ENCODE data around the gene HCAR2.
"Not testable (repeated sequence)": the region's sequence is repeated elsewhere in the genome, so short reads cannot be mapped to it uniquely, and the experiment has no call there.

DNA sequence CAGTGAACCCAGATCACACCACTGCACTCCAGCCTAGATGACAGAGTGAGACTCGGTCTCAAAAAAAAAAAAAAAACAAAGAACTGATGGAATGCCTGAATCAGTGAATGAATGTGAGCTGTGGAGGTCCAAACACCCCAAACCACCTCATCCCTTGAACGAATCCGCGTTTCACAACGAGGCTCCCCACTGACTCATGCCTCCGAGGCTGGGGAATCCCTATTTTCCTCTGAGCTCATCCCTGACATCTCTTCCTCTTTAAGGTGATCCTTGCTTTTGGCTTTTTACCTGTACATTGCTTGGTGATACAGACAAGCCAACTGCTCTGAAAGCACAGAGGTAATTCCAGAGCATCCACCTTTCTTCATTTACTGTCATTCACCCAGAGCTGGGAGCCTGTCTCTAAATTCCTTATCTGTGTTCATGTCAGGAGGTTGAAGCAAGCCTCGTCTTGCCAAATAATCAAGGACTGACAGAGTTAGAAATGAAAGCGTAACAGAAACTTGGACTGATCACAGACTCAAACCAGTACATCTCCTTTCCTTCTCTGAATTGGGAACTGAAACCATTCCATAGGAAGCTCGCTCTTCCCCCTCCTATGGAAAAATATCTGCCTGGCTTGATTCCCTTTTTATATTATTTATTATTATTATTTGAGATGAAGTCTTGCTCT, 3.0 kb downstream of the HCAR2 start:
- TF ChIP-seq, protein P1, sequence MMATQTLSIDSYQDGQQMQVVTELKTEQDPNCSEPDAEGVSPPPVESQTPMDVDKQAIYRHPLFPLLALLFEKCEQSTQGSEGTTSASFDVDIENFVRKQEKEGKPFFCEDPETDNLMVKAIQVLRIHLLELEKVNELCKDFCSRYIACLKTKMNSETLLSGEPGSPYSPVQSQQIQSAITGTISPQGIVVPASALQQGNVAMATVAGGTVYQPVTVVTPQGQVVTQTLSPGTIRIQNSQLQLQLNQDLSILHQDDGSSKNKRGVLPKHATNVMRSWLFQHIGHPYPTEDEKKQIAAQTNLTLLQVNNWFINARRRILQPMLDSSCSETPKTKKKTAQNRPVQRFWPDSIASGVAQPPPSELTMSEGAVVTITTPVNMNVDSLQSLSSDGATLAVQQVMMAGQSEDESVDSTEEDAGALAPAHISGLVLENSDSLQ (IDR thresholded peaks at IDR 0.05) = not testable (repeated sequence)
- TF ChIP-seq SUZ12 (IDR thresholded peaks at IDR 0.05); LEF1 (IDR thresholded peaks at IDR 0.05; ENCODE audit: borderline replicate concordance); ELF4 (IDR thresholded peaks at IDR 0.05); BHLHE40 (IDR thresholded peaks at IDR 0.05; ENCODE audit: borderline replicate concordance); FOXM1 (IDR thresholded peaks at IDR 0.05; ENCODE audit: borderline replicate concordance): not testable (repeated sequence)

Data from HEK293T (cell line).